ENCODE data around the gene ZNF627. TPM values are rescaled to one million over a fixed set of nuclear protein-coding genes. Genes with fewer than 3 reads are reported as not detected.

Gene ZNF627
- total RNA-seq, 4 donors from 2014 or later: 6.1 to 8.9 (median 7.9) TPM

DNA sequence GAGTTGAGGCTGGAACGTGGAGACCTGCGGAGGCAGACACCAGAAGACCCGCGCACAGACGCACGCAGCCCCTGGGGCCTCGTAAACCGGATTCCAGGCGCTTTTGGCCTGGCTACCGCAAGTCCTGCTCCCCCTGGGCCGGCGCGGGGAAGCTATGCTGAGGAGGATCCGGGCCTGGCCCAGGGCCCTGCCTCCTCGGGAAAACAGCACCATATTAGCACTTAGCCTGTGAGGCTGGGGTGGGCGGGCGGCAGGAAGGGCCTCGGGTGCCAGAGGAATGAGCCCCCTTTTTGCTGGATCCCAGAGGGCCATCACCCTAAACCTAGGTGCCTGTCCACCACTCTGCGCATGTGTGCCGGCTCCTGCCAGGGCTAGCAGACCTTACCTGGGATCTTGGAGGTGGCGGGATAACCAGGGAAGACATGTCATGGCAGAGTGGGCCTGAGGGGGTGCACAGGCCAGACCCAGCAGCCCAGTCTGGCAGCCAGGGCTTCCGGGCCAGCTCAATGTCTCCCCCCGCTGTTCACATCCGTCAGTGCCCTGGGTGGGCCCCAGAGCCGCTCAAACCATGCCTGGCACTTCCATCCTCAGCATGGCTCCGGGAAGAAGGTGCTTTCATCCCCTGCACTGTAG, 45.6 kb upstream of the ZNF627 start:
- peaks cover 39% of the 10 kb centered on the region for H3K36me3 ChIP-seq

DNA sequence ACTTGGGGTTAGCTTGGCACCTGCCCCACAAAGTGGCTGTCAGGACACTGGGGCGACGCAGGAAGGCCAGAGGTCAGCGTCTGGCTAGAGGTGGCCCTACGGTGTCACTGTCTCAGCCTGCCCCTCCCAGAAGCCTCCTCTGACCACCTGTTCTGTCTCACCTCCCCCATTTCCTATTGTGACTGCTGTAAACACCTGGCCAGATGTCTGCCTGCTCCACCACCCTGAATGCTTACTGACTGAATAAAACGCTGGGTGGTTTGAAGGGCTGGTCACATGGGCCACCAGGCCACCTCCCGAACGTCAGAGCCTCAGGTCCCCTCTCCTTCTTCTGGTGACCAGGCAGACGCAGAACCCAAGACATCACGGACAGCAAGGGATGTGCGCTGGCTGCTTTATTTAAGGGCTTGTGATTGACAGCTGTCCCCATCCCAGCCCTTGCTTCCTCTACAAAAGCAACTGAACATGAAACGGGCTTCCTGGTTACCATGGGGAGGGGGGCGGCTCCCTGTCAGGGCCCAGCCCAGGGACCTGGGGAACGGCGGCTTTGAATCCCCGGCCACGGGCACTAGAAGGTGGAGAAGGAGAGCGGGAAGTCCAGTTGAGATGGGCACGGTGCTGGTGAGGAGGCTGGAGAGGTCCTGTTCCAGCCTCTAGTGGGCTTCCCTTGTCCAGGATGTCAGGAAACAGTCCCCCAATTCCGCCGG, 44.5 kb upstream of the ZNF627 start:
- TF ChIP-seq POLR2A (IDR thresholded peaks at IDR 0.05): no peak
- TF ChIP-seq, protein P1, sequence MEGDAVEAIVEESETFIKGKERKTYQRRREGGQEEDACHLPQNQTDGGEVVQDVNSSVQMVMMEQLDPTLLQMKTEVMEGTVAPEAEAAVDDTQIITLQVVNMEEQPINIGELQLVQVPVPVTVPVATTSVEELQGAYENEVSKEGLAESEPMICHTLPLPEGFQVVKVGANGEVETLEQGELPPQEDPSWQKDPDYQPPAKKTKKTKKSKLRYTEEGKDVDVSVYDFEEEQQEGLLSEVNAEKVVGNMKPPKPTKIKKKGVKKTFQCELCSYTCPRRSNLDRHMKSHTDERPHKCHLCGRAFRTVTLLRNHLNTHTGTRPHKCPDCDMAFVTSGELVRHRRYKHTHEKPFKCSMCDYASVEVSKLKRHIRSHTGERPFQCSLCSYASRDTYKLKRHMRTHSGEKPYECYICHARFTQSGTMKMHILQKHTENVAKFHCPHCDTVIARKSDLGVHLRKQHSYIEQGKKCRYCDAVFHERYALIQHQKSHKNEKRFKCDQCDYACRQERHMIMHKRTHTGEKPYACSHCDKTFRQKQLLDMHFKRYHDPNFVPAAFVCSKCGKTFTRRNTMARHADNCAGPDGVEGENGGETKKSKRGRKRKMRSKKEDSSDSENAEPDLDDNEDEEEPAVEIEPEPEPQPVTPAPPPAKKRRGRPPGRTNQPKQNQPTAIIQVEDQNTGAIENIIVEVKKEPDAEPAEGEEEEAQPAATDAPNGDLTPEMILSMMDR (IDR thresholded peaks at IDR 0.05): no peak
- TF ChIP-seq EP300 (IDR thresholded peaks at IDR 0.05): no peak
- TF ChIP-seq POLR2AphosphoS5 (IDR thresholded peaks at IDR 0.05): no peak
- Histone ChIP-seq H3K9me3 (no peaks in the 10 kb centered on the region), H3K4me3 (no peak overlapping the region), H3K27me3 (no peaks in the 10 kb centered on the region), H3K27ac (no peak overlapping the region), H3K36me3 (peaks cover 39% of the 10 kb centered on the region), H3K4me1 (peaks cover 7% of the 10 kb centered on the region)
- DNase-seq (ENCODE audit: low spot score in 2 of 2): no peak
- WGBS: 75% methylated on average over 12 of the region's 20 CpGs

More for the DNA sequence above, 45.6 kb upstream of the ZNF627 start:
- Histone ChIP-seq H3K27ac (no peak overlapping the region), H3K9me3 (no peaks in the 10 kb centered on the region), H3K27me3 (no peaks in the 10 kb centered on the region), H3K4me3 (no peak overlapping the region), H3K4me1 (no peaks in the 10 kb centered on the region)
- TF ChIP-seq POLR2A (IDR thresholded peaks at IDR 0.05) (no peak), EP300 (IDR thresholded peaks at IDR 0.05) (no peak), POLR2AphosphoS5 (IDR thresholded peaks at IDR 0.05) (no peak)
- TF ChIP-seq, protein P1 (IDR thresholded peaks at IDR 0.05): no peak
- DNase-seq (ENCODE audit: low spot score in 2 of 2): no peak
- WGBS: 85% methylated on average over 13 of the region's 26 CpGs

DNA sequence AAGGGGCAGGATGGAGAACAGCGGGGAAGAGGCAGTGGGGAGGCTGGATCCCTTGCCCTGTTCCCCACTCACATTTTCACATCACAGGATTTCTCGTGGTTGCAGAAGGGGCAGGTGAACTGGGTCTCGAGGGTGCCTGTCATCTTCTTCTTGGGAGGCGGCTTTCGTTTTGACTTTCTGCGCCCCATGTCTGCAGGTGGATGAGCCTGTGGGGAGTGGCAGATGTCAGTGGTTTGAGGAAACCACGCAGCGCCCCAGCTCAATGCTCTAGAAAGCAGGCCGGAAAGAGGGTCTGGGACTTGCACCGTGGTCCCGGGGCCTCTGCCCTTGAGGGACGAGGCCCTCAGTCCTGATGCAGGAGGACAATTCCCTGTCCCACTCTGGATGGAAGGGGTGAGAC, 43.1 kb upstream of the ZNF627 start:
- H3K9me3 ChIP-seq: no peaks in the 10 kb centered on the region
- H3K27me3 ChIP-seq: no peaks in the 10 kb centered on the region
- peaks cover 16% of the 10 kb centered on the region for H3K4me1 ChIP-seq
- H3K4me3 ChIP-seq: no peak overlapping the region
- no peak overlapping the region for H3K27ac ChIP-seq
- TF ChIP-seq POLR2A (IDR thresholded peaks at IDR 0.05) (no peak), EP300 (IDR thresholded peaks at IDR 0.05) (no peak), POLR2AphosphoS5 (IDR thresholded peaks at IDR 0.05) (no peak)
- TF ChIP-seq, protein P1 (IDR thresholded peaks at IDR 0.05): no peak
- 95% methylated on average over 9 of the region's 12 CpGs for WGBS
- H3K36me3 ChIP-seq: peaks cover 39% of the 10 kb centered on the region
- no peak for DNase-seq (ENCODE audit: low spot score in 2 of 2)

DNA sequence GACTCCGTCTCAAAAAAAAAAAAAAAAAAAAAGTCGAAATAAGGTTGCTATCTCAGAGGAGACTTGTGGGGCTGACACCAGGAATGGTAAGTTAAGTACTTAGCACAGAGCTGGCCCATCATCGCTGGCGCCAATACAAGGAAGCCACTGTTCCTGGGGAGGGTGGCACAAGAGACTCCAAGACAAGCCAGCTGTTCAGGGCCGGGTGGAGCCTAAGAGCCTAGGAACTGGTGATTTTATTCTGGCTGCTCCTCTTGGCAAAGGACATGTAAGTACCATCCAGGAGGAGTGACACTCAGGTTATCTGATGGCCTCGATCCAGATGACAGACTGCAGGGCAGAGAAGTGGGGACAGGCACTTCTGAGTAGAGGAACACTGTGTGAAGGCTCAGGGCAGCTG, 42.0 kb upstream of the ZNF627 start:
- WGBS: 85% methylated on average over 6 of the region's 6 CpGs
- Histone ChIP-seq H3K4me1 (peaks cover 25% of the 10 kb centered on the region), H3K9me3 (no peaks in the 10 kb centered on the region), H3K27ac (no peak overlapping the region), H3K4me3 (no peak overlapping the region), H3K36me3 (peaks cover 39% of the 10 kb centered on the region), H3K27me3 (no peaks in the 10 kb centered on the region)
- no peak for DNase-seq (ENCODE audit: low spot score in 2 of 2)
- TF ChIP-seq, protein P1 (IDR thresholded peaks at IDR 0.05): no peak
- TF ChIP-seq POLR2AphosphoS5 (IDR thresholded peaks at IDR 0.05): no peak
- no peak for TF ChIP-seq EP300 (IDR thresholded peaks at IDR 0.05)
- no peak for TF ChIP-seq POLR2A (IDR thresholded peaks at IDR 0.05)

DNA sequence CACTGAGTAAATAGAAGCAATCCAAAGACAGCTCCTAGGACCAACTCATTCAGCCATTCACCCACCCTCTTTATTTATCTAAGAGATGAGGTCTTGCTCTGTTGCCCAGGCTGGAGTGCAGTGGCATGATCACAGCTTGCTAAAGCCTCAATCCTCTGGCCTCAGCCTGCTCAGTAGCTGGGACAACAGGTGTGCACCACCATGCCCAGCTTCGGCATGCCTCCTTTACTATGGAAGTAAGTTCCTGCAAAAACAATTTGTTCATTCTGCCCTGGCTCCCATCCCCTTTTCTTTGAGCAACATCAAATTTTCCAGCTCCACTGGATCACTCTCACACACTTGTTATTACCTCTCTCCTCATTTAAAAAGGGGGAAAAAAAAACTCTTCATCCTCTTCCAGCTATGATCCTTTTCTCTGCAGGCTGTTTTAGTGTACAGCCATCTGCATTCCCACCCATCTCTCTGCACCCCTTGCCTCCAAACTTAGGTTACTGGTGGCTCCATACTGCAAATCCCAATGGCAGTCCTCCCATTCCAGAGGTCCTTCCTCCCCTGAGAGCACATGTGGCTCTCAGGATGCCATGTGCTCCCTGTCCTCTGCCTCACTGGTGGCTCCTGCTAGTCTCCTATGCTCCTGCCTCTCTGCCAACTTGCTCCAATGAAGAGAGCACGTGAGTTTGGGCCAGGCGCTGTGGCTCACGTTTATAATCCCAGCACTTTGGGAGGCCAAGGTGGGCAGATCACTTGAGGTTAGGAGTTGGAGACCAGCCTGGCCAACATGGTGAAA, 40.5 kb upstream of the ZNF627 start:
- TF ChIP-seq EP300 (IDR thresholded peaks at IDR 0.05) (no peak), POLR2AphosphoS5 (IDR thresholded peaks at IDR 0.05) (no peak), POLR2A (IDR thresholded peaks at IDR 0.05) (no peak)
- TF ChIP-seq, protein P1 (IDR thresholded peaks at IDR 0.05): no peak
- no peaks in the 10 kb centered on the region for H3K27me3 ChIP-seq
- no peak for DNase-seq (ENCODE audit: low spot score in 2 of 2)
- no peak overlapping the region for H3K4me3 ChIP-seq
- WGBS: 81% methylated on average over 4 of the region's 4 CpGs
- no peak overlapping the region for H3K27ac ChIP-seq
- peaks cover 37% of the 10 kb centered on the region for H3K36me3 ChIP-seq
- peaks cover 28% of the 10 kb centered on the region for H3K4me1 ChIP-seq
- no peaks in the 10 kb centered on the region for H3K9me3 ChIP-seq
